Stimulated activated CD8-positive, alpha-beta memory T cell treated with anti-CD3 and anti-CD28 coated beads, Interleukin-7, amount 100 ng/mL, for 4 hours (primary cell): ENCODE results near the gene ADGRG1.

Experiments
- DNase-seq, 2 donors: peaks; one replicate each; pipeline ENCODE4 v3.0.0-alpha.2; 2020; ENCODE audit warnings: low read depth in 2 of 2

The ADGRG1 gene

DNA sequence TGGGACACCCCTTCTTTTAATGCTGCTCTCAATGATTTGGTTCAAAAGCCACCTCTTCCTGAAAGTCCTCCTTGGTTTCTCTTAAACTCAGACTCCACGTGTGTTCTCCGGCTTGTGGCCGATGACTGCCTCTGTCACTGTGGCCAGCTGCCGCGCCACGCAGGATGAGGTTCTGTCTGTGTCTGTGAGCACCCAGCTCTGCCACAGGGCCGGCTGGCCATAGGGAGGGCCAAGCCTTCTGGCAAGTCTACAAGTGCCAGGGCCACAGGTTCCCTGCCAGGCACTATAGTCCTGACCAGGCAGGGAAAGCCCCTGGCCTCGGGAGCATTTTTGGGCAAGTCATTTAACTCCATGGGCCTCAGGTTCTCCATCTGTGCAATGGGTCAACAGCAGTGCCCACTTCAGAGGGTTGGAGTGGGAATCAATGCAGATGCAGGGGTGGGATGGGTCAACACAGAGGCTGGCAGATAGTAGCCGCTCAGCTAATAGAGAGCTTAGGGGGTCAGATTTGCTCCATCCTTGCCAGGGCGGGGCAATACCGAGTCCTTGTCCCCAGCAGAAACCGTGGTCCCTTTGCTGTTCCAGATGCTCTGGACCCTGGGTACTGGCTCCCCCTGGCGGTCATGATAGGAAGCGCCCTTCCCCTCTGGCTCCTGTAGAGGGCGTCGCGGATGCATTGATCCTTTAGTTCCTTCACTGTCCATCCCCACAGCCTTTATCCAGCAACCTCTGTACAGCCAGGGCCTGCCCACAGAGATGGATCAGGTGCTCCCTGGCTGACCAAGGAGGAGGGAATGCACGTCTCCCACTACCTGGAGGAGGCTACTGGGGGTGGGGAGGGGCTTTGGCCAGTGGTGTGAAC is 20.4 kb downstream of the ADGRG1 start:
- DNase-seq = peak; percentile 68 to 72

- DNase-seq = no peak
Observed at GRCh38 chr16:57649443-57649751, 21.0 kb downstream of the ADGRG1 start.

- no peak for DNase-seq
Observed at GRCh38 chr16:57649846-57650245, 21.4 kb downstream of the ADGRG1 start.

DNA sequence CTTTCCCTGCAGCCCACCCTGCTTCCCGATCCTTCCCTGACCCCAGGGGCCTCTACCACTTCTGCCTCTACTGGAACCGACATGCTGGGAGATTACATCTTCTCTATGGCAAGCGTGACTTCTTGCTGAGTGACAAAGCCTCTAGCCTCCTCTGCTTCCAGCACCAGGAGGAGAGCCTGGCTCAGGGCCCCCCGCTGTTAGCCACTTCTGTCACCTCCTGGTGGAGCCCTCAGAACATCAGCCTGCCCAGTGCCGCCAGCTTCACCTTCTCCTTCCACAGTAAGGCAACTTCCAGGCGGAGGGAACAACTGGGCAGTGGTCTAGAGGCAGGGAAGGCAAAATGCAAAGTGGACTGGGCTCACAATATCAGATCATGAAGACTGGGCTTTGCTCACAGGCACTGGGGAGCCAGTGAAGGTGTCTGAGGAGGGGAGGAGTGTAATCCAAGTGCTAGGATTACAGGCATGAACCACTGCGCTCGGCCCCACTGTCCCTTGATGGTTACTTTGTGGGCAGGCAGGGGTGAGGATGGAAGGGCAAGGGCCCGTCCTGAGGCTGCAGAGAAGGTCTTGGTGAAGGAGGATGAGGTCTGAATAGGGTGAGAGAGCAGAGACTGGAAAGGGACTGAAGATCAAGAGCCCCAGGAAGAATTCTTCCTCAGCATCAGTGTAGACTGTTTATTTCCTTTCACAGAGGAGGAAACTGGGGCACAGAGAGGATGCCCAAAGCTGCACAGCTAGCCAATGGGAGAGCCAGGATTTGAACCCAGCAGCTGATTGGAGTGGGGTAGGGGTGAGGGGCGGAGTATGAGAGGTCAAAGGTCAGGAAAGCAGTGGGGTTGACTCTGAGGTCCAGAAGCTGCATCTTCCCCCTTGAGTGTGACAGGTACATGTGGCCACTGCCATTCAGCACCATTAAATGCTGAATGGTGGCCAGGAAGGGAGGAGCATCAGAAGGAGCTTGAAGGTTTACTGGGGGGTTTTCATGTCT is 23.2 kb downstream of the ADGRG1 start:
- DNase-seq = no peak

DNA sequence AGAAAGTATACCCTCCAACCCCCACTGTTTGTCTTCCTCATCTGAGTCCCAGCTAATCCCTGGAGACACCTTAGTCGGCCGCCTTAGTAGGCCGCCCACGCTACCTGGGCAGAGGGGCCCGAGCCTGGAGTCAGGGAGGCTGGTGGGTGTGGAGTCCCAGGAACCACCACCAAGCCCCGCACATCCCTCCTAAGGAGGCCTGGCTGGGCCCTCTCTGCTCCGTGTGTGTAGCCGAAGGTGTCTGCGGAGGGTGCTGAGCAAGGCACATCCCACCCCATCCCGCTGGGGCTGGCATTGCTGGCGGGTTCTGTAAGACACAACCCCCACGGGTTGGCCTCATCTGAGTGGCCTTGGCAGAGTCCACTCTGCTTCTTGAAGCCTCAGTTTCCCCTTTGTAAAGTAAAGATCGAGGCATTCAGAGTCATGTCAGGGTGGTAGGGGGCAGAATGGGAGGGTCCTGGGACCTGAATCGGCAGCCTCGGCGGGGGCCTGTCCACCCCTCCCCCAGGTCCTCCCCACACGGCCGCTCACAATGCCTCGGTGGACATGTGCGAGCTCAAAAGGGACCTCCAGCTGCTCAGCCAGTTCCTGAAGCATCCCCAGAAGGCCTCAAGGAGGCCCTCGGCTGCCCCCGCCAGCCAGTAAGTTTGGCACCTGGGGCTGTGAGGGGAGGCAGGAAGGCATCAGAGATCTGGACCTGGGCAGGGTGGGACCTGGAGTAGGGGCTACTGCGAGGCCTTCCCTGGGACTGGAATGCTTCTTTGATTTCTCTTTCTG is 24.5 kb downstream of the ADGRG1 start:
- no peak for DNase-seq

DNA sequence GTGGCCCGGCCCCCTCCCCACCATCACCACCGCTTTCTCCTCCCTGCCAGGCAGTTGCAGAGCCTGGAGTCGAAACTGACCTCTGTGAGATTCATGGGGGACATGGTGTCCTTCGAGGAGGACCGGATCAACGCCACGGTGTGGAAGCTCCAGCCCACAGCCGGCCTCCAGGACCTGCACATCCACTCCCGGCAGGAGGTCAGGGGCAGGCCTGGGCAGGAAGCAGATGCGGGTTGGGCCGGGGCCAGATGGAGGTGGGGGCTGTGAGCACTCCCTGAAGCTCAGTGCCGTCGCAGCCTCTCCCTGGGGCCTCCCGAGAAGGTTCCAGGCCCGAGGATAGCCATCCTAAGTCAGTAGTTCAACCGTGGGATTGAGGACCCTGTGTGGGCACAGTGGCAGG is 25.5 kb downstream of the ADGRG1 start:
- DNase-seq = no peak

GRCh38 chr16:57656342-57656955 is 28.0 kb downstream of the ADGRG1 start:
- no peak for DNase-seq

GRCh38 chr16:57657228-57657627 is 28.8 kb downstream of the ADGRG1 start:
- DNase-seq = no peak

DNA sequence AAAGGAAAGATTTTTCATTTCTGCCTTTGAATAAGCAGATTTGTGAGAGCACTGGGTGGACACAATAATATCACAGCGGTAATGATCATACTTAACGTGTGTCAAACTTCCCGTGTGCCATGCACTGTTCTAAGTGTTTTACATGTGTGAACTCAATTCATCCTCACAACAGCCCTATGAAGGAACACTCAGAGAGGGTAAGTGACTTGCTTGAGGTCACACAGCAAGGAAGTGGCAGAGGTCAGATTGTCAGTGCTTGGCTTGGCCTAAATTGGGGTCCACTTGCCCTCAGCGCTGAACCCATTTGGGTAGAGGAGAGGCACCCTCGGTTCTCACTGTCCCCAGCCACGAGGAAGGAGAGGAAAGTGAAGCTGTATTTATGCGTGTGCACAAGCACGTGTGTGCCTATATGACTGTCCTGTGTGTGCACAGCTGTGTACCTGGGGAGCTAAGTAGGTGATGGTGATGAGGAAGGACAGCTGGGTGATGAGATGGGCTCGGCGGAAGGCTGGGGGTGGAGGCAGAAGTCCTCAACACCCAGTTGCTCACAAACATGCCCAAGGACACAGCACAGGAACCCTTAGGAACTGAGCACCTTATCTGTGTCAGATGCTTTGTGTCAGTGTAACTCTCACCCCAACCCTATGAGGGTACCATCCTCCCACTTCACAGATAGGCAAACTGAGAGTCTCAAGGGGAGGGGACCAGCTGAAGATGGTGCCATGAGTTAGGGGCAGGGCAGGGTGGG is 29.9 kb downstream of the ADGRG1 start:
- DNase-seq = no peak

GRCh38 chr16:57658878-57659674 is 30.6 kb downstream of the ADGRG1 start:
- no peak for DNase-seq

DNA sequence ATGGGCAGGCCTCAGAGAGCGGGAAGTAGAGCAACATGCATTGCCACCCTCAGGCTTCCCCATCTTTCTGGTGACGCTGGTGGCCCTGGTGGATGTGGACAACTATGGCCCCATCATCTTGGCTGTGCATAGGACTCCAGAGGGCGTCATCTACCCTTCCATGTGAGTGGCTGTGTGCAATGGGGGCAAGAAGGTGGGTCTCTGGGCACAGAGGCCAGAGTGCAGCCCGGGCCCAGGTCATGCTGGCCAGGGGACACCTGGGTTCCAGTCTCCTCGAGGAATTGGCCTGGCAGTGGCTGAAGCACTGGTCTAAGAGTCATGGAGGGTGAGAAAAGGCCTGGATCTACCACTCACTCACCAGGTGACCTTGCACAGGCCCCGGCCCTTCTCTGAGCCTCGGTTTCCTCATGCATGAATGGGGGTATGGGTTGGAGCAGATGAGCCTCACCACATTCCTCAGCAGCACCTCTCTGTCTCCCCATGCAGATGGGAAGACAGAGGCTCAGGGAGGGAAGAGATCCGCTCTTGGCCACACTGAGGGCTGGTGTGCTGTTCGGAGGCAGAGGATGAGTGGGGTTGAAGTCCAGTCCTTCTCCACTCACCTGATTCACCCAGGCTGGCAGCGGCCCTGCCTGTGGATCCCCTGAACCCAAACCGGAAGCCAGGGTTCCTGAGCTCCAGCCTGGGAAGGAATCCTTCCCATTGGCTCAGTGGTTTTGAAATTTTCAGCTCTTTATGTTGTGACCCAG is 32.5 kb downstream of the ADGRG1 start:
- no peak for DNase-seq

- DNase-seq = no peak
Observed at GRCh38 chr16:57661510-57661909, 33.1 kb downstream of the ADGRG1 start.

- no peak for DNase-seq
Observed at GRCh38 chr16:57661936-57662906, 33.8 kb downstream of the ADGRG1 start.

DNA sequence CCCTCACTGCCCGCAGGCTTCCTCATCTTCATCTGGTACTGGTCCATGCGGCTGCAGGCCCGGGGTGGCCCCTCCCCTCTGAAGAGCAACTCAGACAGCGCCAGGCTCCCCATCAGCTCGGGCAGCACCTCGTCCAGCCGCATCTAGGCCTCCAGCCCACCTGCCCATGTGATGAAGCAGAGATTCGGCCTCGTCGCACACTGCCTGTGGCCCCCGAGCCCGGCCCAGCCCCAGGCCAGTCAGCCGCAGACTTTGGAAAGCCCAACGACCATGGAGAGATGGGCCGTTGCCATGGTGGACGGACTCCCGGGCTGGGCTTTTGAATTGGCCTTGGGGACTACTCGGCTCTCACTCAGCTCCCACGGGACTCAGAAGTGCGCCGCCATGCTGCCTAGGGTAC is 35.0 kb downstream of the ADGRG1 start:
- DNase-seq = no peak

- DNase-seq = no peak
Observed at GRCh38 chr16:57663917-57664661, 35.7 kb downstream of the ADGRG1 start.

DNA sequence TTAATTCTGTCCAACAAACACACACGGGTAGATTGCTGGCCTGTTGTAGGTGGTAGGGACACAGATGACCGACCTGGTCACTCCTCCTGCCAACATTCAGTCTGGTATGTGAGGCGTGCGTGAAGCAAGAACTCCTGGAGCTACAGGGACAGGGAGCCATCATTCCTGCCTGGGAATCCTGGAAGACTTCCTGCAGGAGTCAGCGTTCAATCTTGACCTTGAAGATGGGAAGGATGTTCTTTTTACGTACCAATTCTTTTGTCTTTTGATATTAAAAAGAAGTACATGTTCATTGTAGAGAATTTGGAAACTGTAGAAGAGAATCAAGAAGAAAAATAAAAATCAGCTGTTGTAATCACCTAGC is 36.2 kb downstream of the ADGRG1 start:
- no peak for DNase-seq

DNA sequence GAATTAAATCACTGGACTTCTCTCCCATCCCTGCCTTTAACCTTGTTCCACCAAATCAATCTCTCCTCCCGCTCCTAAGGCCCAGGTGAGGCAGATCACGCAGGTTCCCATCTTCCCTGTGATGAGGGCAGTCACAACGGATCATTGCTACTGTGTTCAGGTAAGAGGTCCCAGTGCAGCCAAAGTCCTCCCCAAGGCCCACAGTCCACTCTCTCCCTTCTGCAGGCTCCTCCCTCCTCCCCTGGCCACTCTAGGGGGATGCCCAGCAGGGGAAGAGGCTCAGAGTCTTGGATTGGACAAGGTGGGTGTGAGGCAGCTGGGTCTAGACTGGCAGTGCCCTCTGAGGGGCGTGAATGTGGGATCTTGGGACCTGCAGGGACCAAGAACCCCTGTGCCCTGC is 37.1 kb downstream of the ADGRG1 start:
- no peak for DNase-seq
